IPS-11a (cell line): Measurements from ENCODE around the gene SENP7.

Experiments
- H3K4me3 ChIP-seq: one replicate; pipeline ENCODE4 v1.5.1; 2013; ENCODE audit warnings: low read depth, low read length, control low read depth

SENP7 gene

GRCh38 chr3:101278727-101279126 is 234.3 kb downstream of the SENP7 start:
- no peak overlapping the region for H3K4me3 ChIP-seq
